Natural killer cell (primary cell): Measurements from ENCODE around the gene CAAP1. TPM values are rescaled to one million over a fixed set of nuclear protein-coding genes. Genes with fewer than 3 reads are reported as not detected.
"Not testable (repeated sequence)": the region's sequence is repeated elsewhere in the genome, so short reads cannot be mapped to it uniquely, and the experiment has no call there.

Experiments
- ATAC-seq, 3 donors: fragments of 150-1000 bp in 2 of 3; fragments of 200-7000 bp in 1 of 3; cut with Tn5 transposase; 1 replicate in 1 of 3; 2 replicates in 2 of 3; pipeline ENCODE4 v1.10.0; 2021; ENCODE audit warnings: mild to moderate bottlenecking in 2 of 3, moderate library complexity in 2 of 3
- DNase-seq, 2 donors: peaks; one replicate each; pipeline versions ENCODE4 v3.0.0 to v3.0.0-alpha.2; 2013 to 2021; ENCODE audit warnings: mixed read lengths in 1 of 2
- H3K27ac ChIP-seq: one replicate; pipeline ENCODE4 v1.5.1; 2013; ENCODE audit warnings: mild to moderate bottlenecking, low read length
- H3K27me3 ChIP-seq: one replicate; pipeline ENCODE4 v1.6.1; 2013; ENCODE audit warnings: low read length; ENCODE audit not compliant: control insufficient read depth, insufficient read depth
- H3K36me3 ChIP-seq: one replicate; pipeline ENCODE4 v1.6.1; 2013; ENCODE audit warnings: low read length; ENCODE audit not compliant: control insufficient read depth, insufficient read depth
- H3K4me1 ChIP-seq: one replicate; pipeline ENCODE4 v1.6.1; 2013; ENCODE audit warnings: low read length; ENCODE audit not compliant: control insufficient read depth, insufficient read depth
- H3K4me3 ChIP-seq: one replicate; pipeline ENCODE4 v1.5.1; 2013; ENCODE audit warnings: low read length
- H3K9me3 ChIP-seq: one replicate; pipeline ENCODE4 v1.6.1; 2013; ENCODE audit warnings: low read length; ENCODE audit not compliant: control insufficient read depth, insufficient read depth
- H3K27ac Mint-ChIP-seq, 2 donors: one replicate each; pipeline ENCODE4 v1.8.0; 2022; ENCODE audit warnings: mild to moderate bottlenecking in 2 of 2, mixed read lengths in 2 of 2, moderate library complexity in 1 of 2
- H3K27me3 Mint-ChIP-seq, 2 donors: one replicate each; pipeline ENCODE4 v1.8.0; 2022; ENCODE audit warnings: low read depth in 2 of 2, mixed read lengths in 2 of 2
- H3K36me3 Mint-ChIP-seq: one replicate; pipeline ENCODE4 v1.8.0; 2022; ENCODE audit warnings: mixed read lengths
- H3K4me1 Mint-ChIP-seq, 2 donors: one replicate each; pipeline ENCODE4 v1.8.0; 2022; ENCODE audit warnings: mixed read lengths in 2 of 2
- H3K4me3 Mint-ChIP-seq: one replicate; pipeline ENCODE4 v1.8.0; 2022; ENCODE audit warnings: mild to moderate bottlenecking, moderate library complexity, mixed read lengths
- H3K9me3 Mint-ChIP-seq, 2 donors: one replicate each; pipeline ENCODE4 v1.8.0; 2022; ENCODE audit warnings: mixed read lengths in 2 of 2
- CTCF ChIP-seq: fragments of 200-600 bp; IDR thresholded peaks from one replicate; pipeline ENCODE4 v1.8.0; 2022; ENCODE audit warnings: antibody characterized with exemption
- WGBS: methylation state at CpG from one replicate; pipeline ENCODE4 v1.1.7; 2013; ENCODE audit warnings: missing lambda C conversion rate; ENCODE audit not compliant: insufficient coverage; 5-methylcytosine and 5-hydroxymethylcytosine counted together
- intact Hi-C: fragments of 100-400 bp; cut with micrococcal nuclease; formaldehyde crosslinking; loops from one replicate; pipeline ENCODE4 v1.14.2; 2022
- total RNA-seq, 4 donors: library from RNA; stranded (reverse); fragments of 120-200 nt in 1 of 4; gene quantifications; one replicate each; pipeline versions ENCODE4 v1.2.3 to v1.2.4, GENCODE V29; 2013 to 2022

The CAAP1 gene
- total RNA-seq, 3 donors from 2014 or later (not counting 1 experiment from before 2014, with no cell fraction given) = 12.6 to 16.8 (median 15.2) TPM

- Mint-ChIP-seq H3K27me3 (no peaks in the 10 kb centered on the region), H3K9me3 (peaks cover 0 to 16% of the 10 kb centered on the region in 2 donors), H3K4me3 (no peak overlapping the region), H3K36me3 (peaks cover 37% of the 10 kb centered on the region), H3K4me1 (peaks cover 0 to 6% of the 10 kb centered on the region in 2 donors), H3K27ac (no peak overlapping the region)
- Histone ChIP-seq H3K27ac (no peak overlapping the region), H3K36me3 (peaks cover 31% of the 10 kb centered on the region), H3K9me3 (peaks cover 5% of the 10 kb centered on the region), H3K4me1 (no peaks in the 10 kb centered on the region), H3K4me3 (no peak overlapping the region), H3K27me3 (no peaks in the 10 kb centered on the region)
- ATAC-seq (no peak), DNase-seq (no peak)
- intact Hi-C loops = no loop called here
- TF ChIP-seq CTCF = no peak
- whole genome bisulfite sequencing = 91% methylated on average over 3 of the region's 3 CpGs
These were observed 10.4 kb downstream of the CAAP1 start for GRCh38 chr9:26882154-26882553.

GRCh38 chr9:26880262-26880661 is 12.3 kb downstream of the CAAP1 start:
- Histone ChIP-seq H3K4me3 (no peak overlapping the region), H3K9me3 (peaks cover 5% of the 10 kb centered on the region), H3K4me1 (no peaks in the 10 kb centered on the region), H3K27me3 (no peaks in the 10 kb centered on the region), H3K27ac (no peak overlapping the region), H3K36me3 (peaks cover 28% of the 10 kb centered on the region)
- DNase-seq (no peak), ATAC-seq (no peak)
- no peak overlapping the region for H3K27ac Mint-ChIP-seq
- WGBS = 98% methylated on average over 4 of the region's 4 CpGs
- peaks cover 38% of the 10 kb centered on the region for H3K36me3 Mint-ChIP-seq
- peaks cover 0 to 6% of the 10 kb centered on the region in 2 donors for H3K4me1 Mint-ChIP-seq
- H3K27me3 Mint-ChIP-seq = no peaks in the 10 kb centered on the region
- intact Hi-C loops = no loop called here
- H3K9me3 Mint-ChIP-seq = peaks cover 0 to 16% of the 10 kb centered on the region in 2 donors
- TF ChIP-seq CTCF = no peak
- no peak overlapping the region for H3K4me3 Mint-ChIP-seq

GRCh38 chr9:26875155-26875554 is 17.4 kb downstream of the CAAP1 start:
- H3K4me3 Mint-ChIP-seq, H3K4me3 ChIP-seq, ATAC-seq, H3K27ac Mint-ChIP-seq, H3K4me1 ChIP-seq, H3K27me3 Mint-ChIP-seq, H3K27me3 ChIP-seq, H3K27ac ChIP-seq, DNase-seq, intact Hi-C loops, H3K4me1 Mint-ChIP-seq, H3K9me3 ChIP-seq: not testable (repeated sequence)
- Mint-ChIP-seq H3K9me3 (peaks cover 0 to 13% of the 10 kb centered on the region in 2 donors), H3K36me3 (peaks cover 23% of the 10 kb centered on the region)
- 89% methylated on average over 2 of the region's 3 CpGs for WGBS
- peaks cover 12% of the 10 kb centered on the region for H3K36me3 ChIP-seq

- Mint-ChIP-seq H3K4me1 (peaks cover 5 to 8% of the 10 kb centered on the region in 2 donors), H3K4me3 (no peak overlapping the region), H3K36me3 (peaks cover 6% of the 10 kb centered on the region), H3K27ac (no peak overlapping the region), H3K9me3 (no peaks in the 10 kb centered on the region), H3K27me3 (no peaks in the 10 kb centered on the region)
- Histone ChIP-seq H3K27me3 (no peaks in the 10 kb centered on the region), H3K36me3 (peaks cover 6% of the 10 kb centered on the region), H3K4me3 (no peak overlapping the region), H3K27ac (no peak overlapping the region), H3K9me3 (no peaks in the 10 kb centered on the region), H3K4me1 (no peaks in the 10 kb centered on the region)
- no peak for ATAC-seq
- intact Hi-C loops = no loop called here
- DNase-seq = no peak
- TF ChIP-seq CTCF = no peak
- 91% methylated on average over 5 of the region's 8 CpGs for WGBS
These were observed 22.3 kb downstream of the CAAP1 start for GRCh38 chr9:26870292-26870691.
